Fibroblast of villous mesenchyme (primary cell): ENCODE results near the gene NKAIN4. TPM values are rescaled to one million over a fixed set of nuclear protein-coding genes. Genes with fewer than 3 reads are reported as not detected.

Source experiments
- DNase-seq: peaks from one replicate; pipeline ENCODE4 v3.0.0-alpha.2; 2010; ENCODE audit warnings: low read depth
- H3K4me3 ChIP-seq: 2 replicates; pipeline ENCODE4 v1.5.1; 2011; ENCODE audit warnings: low read depth, mild to moderate bottlenecking, low read length
- total RNA-seq: library from RNA; depleted of rRNA; stranded (reverse); fragments of >200 nt; gene quantifications from 2 replicates; pipeline ENCODE4 v1.2.3, GENCODE V29; 2012
- TF ChIP-seq, protein P1 (sequence below): IDR thresholded peaks from 2 replicates; pipeline ENCODE4 v1.5.1; 2012; ENCODE audit warnings: low read depth, mild to moderate bottlenecking, low read length; ENCODE audit not compliant: insufficient read depth

NKAIN4 gene
- total RNA-seq, 1 donor: not detected

DNA sequence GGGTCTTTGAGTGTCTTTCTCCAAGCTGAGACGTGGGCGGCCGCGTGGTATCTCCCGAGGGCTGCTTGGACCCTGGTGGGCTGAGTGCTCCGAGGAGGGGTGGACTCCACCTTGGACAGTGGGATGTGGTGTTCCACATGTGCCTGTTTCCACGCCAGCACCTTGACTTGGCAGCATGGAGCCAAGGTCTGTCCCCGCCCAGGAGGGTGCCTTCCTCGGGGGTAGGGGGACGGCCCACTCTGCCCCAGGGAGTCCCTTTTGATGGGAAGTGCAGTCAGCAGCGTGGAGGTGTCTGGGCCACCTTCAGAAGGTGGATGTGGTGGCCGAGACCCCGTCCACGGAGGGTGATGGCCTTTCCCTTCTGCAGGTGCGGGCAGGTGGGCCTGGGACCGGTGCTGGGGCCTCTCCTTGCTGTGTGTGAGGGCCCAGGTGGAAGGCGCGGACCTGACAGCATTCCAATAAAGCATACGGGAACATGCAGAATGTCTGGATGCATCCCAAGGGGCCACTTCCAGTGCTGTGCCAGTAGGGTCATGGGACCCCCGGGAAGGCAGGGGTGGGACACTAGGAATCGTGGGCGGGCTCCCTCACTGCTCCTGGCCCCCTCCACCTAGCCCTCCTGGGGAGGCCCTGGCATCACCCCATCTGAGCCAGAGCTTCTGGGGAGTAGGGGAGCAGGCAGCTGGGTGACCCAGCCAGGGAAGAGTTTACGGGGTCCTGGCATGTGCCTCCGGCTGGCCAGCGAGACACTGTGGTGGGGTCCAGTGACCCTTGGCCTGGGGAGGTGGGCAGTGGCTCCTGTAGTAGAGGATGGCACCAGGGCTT, 35.3 kb upstream of the NKAIN4 start:
- TF ChIP-seq, protein P1, sequence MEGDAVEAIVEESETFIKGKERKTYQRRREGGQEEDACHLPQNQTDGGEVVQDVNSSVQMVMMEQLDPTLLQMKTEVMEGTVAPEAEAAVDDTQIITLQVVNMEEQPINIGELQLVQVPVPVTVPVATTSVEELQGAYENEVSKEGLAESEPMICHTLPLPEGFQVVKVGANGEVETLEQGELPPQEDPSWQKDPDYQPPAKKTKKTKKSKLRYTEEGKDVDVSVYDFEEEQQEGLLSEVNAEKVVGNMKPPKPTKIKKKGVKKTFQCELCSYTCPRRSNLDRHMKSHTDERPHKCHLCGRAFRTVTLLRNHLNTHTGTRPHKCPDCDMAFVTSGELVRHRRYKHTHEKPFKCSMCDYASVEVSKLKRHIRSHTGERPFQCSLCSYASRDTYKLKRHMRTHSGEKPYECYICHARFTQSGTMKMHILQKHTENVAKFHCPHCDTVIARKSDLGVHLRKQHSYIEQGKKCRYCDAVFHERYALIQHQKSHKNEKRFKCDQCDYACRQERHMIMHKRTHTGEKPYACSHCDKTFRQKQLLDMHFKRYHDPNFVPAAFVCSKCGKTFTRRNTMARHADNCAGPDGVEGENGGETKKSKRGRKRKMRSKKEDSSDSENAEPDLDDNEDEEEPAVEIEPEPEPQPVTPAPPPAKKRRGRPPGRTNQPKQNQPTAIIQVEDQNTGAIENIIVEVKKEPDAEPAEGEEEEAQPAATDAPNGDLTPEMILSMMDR: no peak
- no peak overlapping the region for H3K4me3 ChIP-seq
- DNase-seq: no peak

GRCh38 chr20:63288581-63289251, 34.5 kb upstream of the NKAIN4 start:
- H3K4me3 ChIP-seq: no peak overlapping the region
- no peak for DNase-seq
- TF ChIP-seq, protein P1: no peak

DNA sequence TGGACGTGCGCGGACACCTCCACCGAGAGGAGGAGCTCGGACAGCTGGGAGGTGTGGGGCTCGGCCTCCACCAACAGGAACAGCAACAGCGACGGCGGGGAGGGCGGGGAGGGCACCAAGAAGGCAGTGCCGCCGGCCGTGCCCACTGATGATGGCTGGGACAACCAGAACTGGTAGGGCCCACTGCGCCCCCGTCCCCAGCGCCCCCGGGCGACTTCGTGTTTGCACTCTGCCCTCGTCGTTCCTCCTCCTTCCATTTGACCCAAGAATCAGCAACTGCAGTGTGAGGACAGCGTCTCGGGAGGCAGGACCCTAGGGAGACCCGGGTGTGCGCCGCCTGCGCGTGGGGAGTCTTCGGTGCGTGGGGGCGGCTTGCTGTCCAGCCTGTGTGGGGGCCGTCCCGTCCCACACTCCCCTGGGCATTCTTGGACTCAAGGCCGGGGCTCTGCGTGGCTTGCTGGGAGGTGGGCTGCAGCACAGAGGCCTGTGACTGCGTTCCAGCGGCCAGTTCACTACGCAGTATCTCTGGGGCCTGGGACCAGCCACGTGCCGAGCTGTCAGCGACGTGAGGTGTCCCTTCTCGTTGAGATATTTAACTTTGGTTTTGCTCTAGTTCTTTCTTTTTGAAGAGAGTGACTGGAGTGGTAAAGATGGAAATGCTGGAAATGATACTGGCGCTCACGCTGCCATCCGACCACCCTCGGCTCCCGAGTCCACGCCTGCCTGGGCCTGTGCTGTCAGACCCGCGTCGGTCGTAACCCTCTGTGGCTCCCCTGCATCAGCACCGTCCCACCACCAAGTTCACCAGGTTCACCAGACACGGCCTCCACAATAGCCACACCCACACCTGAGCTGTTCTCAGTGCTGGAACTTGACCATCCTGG, 33.7 kb upstream of the NKAIN4 start:
- DNase-seq: no peak
- no peak overlapping the region for H3K4me3 ChIP-seq
- TF ChIP-seq, protein P1: no peak

DNA sequence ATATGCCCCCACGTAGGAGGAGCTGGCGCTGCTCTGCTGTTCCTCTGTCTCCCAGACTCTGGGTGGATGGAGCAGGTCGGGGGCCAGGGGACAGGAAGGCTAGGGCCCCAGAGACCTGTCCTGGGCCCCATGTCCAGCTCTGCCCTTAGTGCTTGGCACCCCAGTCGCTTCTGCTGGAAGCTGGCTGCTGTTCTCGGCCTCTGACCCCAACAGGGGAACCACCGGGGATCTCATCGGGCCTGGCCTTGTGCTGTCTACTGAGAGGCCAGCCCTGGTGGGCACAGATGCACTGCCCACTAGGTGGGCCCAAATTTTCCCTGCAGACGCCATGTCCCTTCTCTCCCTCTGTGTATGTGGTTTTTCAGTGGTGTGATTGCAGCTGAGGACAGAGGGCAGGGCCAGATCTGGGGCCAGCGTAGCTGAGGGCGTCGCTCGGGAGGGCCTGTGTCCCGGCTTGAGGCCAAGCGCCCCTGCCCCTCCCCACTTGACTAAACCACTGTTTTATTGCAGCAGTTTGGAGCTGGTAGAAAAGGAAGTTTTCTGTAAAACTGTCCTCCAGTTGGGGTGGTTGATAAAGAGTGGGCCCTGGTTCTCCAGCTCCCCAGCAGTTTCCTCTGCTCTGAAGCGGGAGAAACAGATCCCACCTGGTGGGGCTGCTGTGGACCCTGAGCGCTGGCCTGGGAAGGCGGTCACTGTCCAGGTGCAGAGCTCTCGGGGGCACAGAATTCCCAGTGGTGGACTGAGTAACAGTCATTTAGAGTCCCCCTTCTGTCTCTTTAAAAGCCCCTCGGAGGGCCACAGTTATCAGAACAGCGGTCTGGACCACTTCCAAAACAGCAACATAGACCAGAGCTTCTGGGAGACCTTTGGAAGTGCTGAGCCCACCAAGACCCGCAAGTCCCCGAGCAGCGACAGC, 32.8 kb upstream of the NKAIN4 start:
- no peak overlapping the region for H3K4me3 ChIP-seq
- TF ChIP-seq, protein P1: no peak
- no peak for DNase-seq

DNA sequence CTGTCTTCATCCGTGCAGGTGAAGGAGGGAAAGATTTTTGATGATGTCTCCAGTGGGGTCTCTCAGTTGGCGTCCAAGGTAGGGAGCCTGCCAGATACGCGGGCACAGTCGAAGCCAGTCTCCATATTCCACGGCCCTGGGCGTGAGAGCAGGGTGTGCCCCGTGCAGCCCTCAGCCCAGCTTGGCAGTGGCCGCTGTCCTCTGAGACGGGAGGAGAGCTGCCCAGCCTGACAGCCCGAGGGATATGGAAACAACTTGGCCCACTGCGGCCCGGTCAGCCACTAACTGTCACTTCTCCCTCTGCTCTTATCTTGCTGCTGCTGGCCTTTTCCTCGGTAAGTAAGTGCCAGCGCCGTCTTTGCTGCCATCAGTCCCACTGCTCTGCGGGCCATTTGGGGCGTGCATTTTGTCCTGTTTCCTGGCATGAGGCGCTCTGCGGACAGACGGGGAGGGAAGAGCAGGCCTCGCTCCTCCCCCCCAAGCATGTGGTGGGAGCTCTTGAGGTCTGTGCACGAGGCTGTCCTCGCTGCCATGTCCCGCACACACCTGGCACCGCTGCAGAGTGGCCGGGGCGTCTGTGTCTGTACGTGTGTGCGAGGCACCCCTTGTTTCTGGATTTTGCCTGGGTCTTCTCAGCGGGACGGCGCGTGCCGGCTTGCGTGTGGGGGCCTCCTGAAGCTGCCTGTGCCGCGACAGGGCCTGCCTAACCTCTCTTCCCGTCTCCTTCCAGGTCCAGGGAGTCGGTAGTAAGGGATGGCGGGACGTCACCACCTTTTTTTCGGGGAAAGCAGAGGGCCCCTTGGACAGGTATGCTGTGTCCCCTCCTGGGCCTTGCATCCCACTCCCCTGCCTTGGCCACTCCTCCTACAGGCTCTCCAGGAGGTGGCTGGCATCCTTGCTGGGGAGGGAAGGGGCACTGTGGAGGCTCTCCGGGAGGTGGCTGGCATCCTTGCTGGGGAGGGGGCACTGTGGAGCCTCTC, 31.7 kb upstream of the NKAIN4 start:
- DNase-seq: no peak
- no peak overlapping the region for H3K4me3 ChIP-seq
- TF ChIP-seq, protein P1: no peak
